H1 (cell line): ENCODE results near the gene SLC1A3.

Source experiments
- CTCF ChIP-seq, 3 experiments: IDR thresholded peaks; 1 replicate in 2 of 3; 2 replicates in 1 of 3; pipeline versions ENCODE4 v1.5.1 to v1.6.1; 2011; ENCODE audit warnings: low read length in 3 of 3, mild to moderate bottlenecking in 3 of 3, inconsistent platforms in 2 of 3, low read depth in 1 of 3, moderate library complexity in 1 of 3; ENCODE audit not compliant: insufficient read depth in 1 of 3; ENCODE audit errors: control extremely low read depth in 1 of 3
- MAFK ChIP-seq: IDR thresholded peaks from 2 replicates; pipeline ENCODE4 v1.6.1; 2012; ENCODE audit warnings: low read depth, mild to moderate bottlenecking, improper control_type of control experiment, low read length
- POLR2A ChIP-seq, 2 experiments: IDR thresholded peaks; 1 replicate in 1 of 2; 2 replicates in 1 of 2; pipeline ENCODE4 v1.6.1; 2011; ENCODE audit warnings: low read depth in 2 of 2, low read length in 2 of 2, mild to moderate bottlenecking in 2 of 2; ENCODE audit errors: control extremely low read depth in 1 of 2
- POLR2AphosphoS5 ChIP-seq: IDR thresholded peaks from 2 replicates; pipeline ENCODE4 v1.6.1; 2011; ENCODE audit warnings: low read depth, low read length
- RAD21 ChIP-seq, 2 experiments: IDR thresholded peaks in 1 of 2; conservative IDR thresholded peaks in 1 of 2; 2 replicates each; pipeline ENCODE4 v1.6.1; 2011; ENCODE audit warnings: low read depth in 2 of 2, low read length in 2 of 2, improper control_type of control experiment in 1 of 2, inconsistent platforms in 1 of 2, mild to moderate bottlenecking in 1 of 2, moderate library complexity in 1 of 2
- RNF2 ChIP-seq: fragments of 200-900, 300-1000 bp; sonication (generic); IDR thresholded peaks from 2 replicates; pipeline ENCODE4 v1.7.1; 2016; ENCODE audit warnings: borderline replicate concordance, low read depth, mild to moderate bottlenecking, antibody characterized with exemption, low read length; ENCODE audit not compliant: poor library complexity, severe bottlenecking; ENCODE audit errors: missing control alignments
- SP1 ChIP-seq: IDR thresholded peaks from 2 replicates; pipeline ENCODE4 v1.6.1; 2011; ENCODE audit warnings: low read depth, low read length
- SUZ12 ChIP-seq: fragments of 200-600 bp; sonication (generic); IDR thresholded peaks from 2 replicates; pipeline ENCODE4 v1.6.1; 2012; ENCODE audit warnings: mild to moderate bottlenecking, inconsistent platforms, low read length, moderate library complexity, mixed read lengths
- TAF1 ChIP-seq: IDR thresholded peaks from 2 replicates; pipeline ENCODE4 v1.6.1; 2011; ENCODE audit warnings: mild to moderate bottlenecking, low read depth, low read length
- USF2 ChIP-seq: IDR thresholded peaks from 2 replicates; pipeline ENCODE4 v1.6.1; 2011; ENCODE audit warnings: low read length, improper control_type of control experiment

- no peak for TF ChIP-seq CTCF (IDR thresholded peaks at IDR 0.05; ENCODE audit: control extremely low read depth in 1 of 3, insufficient read depth in 1 of 3, low read depth in 1 of 3, low read length in 3 of 3)
- TF ChIP-seq MAFK = no peak
- TF ChIP-seq POLR2AphosphoS5 = no peak
- no peak for TF ChIP-seq RAD21 (IDR thresholded peaks at IDR 0.05 in 1 of 2, conservative IDR thresholded peaks at IDR 0.05 in 1 of 2; ENCODE audit: low read depth in 2 of 2, low read length in 2 of 2)
- no peak for TF ChIP-seq POLR2A (IDR thresholded peaks at IDR 0.05; ENCODE audit: control extremely low read depth in 1 of 2, low read depth in 2 of 2, low read length in 2 of 2)
- TF ChIP-seq SP1 = no peak
- TF ChIP-seq SUZ12 = no peak
- TF ChIP-seq USF2 = no peak
- no peak for TF ChIP-seq TAF1
- TF ChIP-seq RNF2 = no peak
Measured at GRCh38 chr5:36686881-36687280, 80.5 kb downstream of the SLC1A3 start.
